ENCODE data around the gene TRMT44. TPM values are rescaled to one million over a fixed set of nuclear protein-coding genes. Genes with fewer than 3 reads are reported as not detected.
"Not testable (repeated sequence)": the region's sequence is repeated elsewhere in the genome, so short reads cannot be mapped to it uniquely, and the experiment has no call there.

The TRMT44 gene
- total RNA-seq, 1 donor from 2014 or later, result 24.2 TPM

DNA sequence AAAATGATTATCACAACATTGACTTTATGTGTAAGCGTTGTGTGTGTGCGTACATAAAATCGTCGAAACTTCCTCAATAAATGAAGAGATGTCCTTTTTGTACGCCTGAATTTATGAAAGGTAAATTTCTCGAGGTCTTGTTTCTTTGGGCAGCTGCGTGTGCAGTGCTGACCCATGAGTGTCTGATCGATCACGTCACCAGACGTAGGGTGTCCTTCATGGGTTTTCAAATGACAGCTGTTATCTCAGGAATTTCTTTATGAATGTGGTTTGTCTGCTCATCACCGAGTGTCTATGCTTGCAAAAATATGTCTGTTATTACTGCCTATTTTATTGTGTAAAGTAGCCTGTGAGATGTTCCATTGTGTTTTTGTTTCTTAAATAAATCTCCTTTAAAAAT lies 71.9 kb downstream of the TRMT44 start:
- intact Hi-C loops (cut with DNase I), result no loop called here
- Histone ChIP-seq H3K27me3 (no peaks in the 10 kb centered on the region), H3K9me3 (no peaks in the 10 kb centered on the region), H3K27ac (no peak overlapping the region), H3K4me1 (peaks cover under 1% of the 10 kb centered on the region), H3K36me3 (no peaks in the 10 kb centered on the region), H3K4me3 (no peak overlapping the region)
- TF ChIP-seq, protein P1, sequence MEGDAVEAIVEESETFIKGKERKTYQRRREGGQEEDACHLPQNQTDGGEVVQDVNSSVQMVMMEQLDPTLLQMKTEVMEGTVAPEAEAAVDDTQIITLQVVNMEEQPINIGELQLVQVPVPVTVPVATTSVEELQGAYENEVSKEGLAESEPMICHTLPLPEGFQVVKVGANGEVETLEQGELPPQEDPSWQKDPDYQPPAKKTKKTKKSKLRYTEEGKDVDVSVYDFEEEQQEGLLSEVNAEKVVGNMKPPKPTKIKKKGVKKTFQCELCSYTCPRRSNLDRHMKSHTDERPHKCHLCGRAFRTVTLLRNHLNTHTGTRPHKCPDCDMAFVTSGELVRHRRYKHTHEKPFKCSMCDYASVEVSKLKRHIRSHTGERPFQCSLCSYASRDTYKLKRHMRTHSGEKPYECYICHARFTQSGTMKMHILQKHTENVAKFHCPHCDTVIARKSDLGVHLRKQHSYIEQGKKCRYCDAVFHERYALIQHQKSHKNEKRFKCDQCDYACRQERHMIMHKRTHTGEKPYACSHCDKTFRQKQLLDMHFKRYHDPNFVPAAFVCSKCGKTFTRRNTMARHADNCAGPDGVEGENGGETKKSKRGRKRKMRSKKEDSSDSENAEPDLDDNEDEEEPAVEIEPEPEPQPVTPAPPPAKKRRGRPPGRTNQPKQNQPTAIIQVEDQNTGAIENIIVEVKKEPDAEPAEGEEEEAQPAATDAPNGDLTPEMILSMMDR (IDR thresholded peaks at IDR 0.05), result no peak
- ATAC-seq (no peak), DNase-seq (no peak)

DNA sequence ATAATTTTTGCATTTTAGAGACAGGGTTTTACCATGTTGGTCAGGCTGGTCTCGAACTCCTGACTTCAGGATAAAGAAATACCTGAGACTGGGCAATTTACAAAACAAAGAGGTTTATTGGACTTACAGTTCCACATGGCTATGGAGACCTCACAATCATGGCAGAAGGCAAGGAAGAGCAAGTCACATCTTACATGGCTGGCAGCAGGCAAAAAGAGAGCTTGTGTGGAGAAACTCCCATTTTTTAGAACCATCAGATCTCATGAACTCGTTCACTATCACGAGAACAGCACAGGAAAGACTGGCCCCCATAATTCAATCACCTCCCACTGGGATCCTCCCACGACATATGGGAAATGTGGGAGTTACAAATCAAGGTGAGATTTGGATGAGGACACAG lies 72.5 kb downstream of the TRMT44 start:
- H3K36me3 ChIP-seq; H3K4me3 ChIP-seq; H3K4me1 ChIP-seq; H3K27ac ChIP-seq; H3K9me3 ChIP-seq; intact Hi-C loops (cut with DNase I); ATAC-seq; DNase-seq; H3K27me3 ChIP-seq: not testable (repeated sequence)

DNA sequence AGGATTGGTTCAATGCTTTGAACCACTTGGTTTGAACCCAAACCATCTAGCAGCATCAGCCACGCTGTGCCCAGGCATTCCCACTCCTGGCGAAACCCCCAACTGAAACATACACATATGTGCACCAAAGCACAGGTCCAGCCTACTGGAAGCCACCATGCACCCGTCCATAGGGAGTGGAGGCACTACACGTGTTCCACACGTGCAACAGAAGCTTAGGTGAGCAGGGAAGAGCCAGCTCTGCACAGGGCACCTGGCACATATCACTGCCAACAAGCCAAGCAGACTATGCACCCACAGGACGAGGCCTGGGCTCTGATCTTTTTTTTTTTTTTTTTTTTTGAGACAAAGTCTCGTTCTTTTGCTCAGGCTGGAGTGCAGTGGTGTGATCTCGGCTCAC lies 73.4 kb downstream of the TRMT44 start:
- no peaks in the 10 kb centered on the region for H3K9me3 ChIP-seq
- H3K27ac ChIP-seq, result no peak overlapping the region
- no peaks in the 10 kb centered on the region for H3K27me3 ChIP-seq
- ATAC-seq, result no peak
- H3K4me3 ChIP-seq, result no peak overlapping the region
- TF ChIP-seq, protein P1 (IDR thresholded peaks at IDR 0.05), result no peak
- no peaks in the 10 kb centered on the region for H3K4me1 ChIP-seq
- intact Hi-C loops (cut with DNase I), result no loop called here
- no peaks in the 10 kb centered on the region for H3K36me3 ChIP-seq
- no peak for DNase-seq

DNA sequence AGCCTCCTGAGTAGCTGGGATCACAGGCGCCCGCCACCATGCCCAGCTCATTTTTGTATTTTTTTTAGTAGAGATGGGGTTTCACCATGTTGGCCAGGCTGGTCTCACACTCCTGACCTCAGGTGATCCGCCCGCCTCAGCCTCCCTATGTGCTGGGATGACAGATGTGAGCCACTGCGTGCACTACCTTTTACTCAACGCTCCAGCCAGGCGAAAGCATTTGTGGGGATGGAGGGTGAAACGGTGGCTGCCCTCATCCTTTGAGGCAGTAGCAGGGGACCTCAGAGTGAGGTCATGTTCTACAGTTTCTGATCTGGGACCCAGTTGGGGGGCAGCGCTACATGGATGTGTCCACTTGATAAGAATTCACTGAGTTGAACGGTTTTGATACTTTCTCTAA lies 73.8 kb downstream of the TRMT44 start:
- Histone ChIP-seq H3K36me3 (no peaks in the 10 kb centered on the region), H3K9me3 (no peaks in the 10 kb centered on the region), H3K4me1 (no peaks in the 10 kb centered on the region), H3K27ac (no peak overlapping the region), H3K4me3 (no peak overlapping the region), H3K27me3 (no peaks in the 10 kb centered on the region)
- ATAC-seq (no peak), DNase-seq (no peak)
- TF ChIP-seq, protein P1 (IDR thresholded peaks at IDR 0.05), result no peak
- intact Hi-C loops (cut with DNase I), result no loop called here

DNA sequence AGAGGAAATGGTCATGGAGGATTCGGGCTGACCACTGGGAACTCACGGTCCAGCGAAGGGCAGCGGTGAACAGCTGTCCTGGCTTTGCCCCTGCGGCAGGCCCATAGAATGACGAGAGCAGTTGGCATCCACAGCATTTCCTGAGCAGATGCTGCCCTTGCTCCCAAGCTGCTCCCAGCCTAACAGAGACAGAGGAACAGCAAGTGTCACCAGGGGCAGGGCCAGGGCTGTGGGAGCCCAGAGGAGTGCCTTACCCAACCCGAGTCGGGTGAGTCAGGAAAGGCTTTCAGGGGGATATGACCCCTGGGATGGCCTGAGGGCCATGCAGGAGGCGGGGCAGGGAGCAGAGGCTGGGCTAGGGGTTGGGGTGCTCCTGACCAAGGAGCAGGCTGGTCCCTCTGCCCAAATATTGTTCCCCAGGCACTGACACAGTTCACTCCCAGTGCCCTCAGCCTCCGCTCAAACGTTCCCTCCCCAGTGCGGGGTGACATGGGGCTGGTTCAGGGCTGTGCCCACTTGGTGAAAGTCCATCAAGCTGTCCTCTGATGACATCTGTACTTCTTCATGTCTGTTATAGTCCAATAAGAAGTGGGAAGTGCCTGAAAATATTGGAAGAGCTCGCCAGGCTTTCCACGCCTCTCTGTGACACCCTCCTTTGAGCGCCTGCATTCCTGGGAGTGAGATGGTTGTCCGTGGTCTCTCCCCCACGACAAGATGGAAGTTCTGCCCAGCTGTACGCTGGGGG lies 74.9 kb downstream of the TRMT44 start:
- intact Hi-C loops (cut with DNase I), result no loop called here

DNA sequence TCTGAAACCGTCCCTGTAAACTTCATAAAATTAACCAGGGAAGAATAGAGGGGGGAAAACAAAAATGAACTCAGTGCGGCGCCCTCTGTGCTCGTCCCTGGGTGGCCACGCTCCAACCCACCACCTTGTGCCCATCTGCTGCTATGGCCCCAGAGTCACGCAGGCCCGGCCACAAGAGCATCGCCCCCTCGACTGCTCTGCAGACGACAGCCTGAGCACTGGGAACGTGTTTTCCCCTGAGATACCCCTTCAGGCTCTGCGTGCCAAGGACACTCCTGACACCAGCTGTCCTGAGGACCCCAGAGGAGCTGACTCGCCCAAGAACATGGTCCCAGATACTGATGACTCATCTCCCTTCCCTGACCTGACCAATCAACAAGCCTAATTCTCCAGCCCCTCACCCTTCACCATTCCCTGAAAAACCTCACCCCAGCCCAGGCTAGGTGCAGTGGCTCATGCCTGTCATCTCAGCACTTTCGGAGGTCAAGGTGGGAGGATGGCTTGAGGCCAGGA lies 75.5 kb downstream of the TRMT44 start:
- TF ChIP-seq, protein P1 (IDR thresholded peaks at IDR 0.05), result no peak
- Histone ChIP-seq H3K4me1 (no peaks in the 10 kb centered on the region), H3K27ac (no peak overlapping the region), H3K4me3 (no peak overlapping the region), H3K36me3 (no peaks in the 10 kb centered on the region), H3K9me3 (peaks cover 7% of the 10 kb centered on the region), H3K27me3 (no peaks in the 10 kb centered on the region)
- intact Hi-C loops (cut with DNase I), result no loop called here
- DNase-seq (no peak), ATAC-seq (no peak)

More for the DNA sequence above, 74.9 kb downstream of the TRMT44 start:
- Histone ChIP-seq H3K4me3 (no peak overlapping the region), H3K4me1 (no peaks in the 10 kb centered on the region), H3K9me3 (peaks cover under 1% of the 10 kb centered on the region), H3K27me3 (no peaks in the 10 kb centered on the region), H3K27ac (no peak overlapping the region), H3K36me3 (no peaks in the 10 kb centered on the region)
- TF ChIP-seq, protein P1 (IDR thresholded peaks at IDR 0.05), result no peak
- DNase-seq (no peak), ATAC-seq (no peak)

Data from upper lobe of right lung (tissue), 1 donor.